SK-N-SH treated with all-trans-retinoic acid at 6 μM for 48 hours (cell line): Measurements from ENCODE around the gene B4GALT1.

Experiments
- ATAC-seq: fragments of 200-7000 bp; cut with Tn5 transposase; 3 replicates; pipeline ENCODE4 v1.9.1; 2020; ENCODE audit warnings: mild to moderate bottlenecking, moderate library complexity
- ARNTL ChIP-seq: fragments of 450-650 bp; formaldehyde crosslinking; IDR thresholded peaks from 2 replicates; pipeline ENCODE4 v1.5.0; 2020; ENCODE audit warnings: low read depth, mild to moderate bottlenecking, moderate library complexity, borderline replicate concordance
- BACH2 ChIP-seq: fragments of 250-450 bp; sonication (Bioruptor Pico); IDR thresholded peaks from 2 replicates; pipeline ENCODE4 v1.9.0; 2021; ENCODE audit warnings: mild to moderate bottlenecking, borderline replicate concordance
- CREB5 ChIP-seq: fragments of 250-450 bp; sonication (Bioruptor Pico); IDR thresholded peaks from 2 replicates; pipeline ENCODE4 v1.5.1; 2020; ENCODE audit warnings: low read depth, mild to moderate bottlenecking, moderate library complexity
- CSDC2 ChIP-seq: fragments of 250-450 bp; sonication (Bioruptor Pico); IDR thresholded peaks from 2 replicates; pipeline ENCODE4 v1.5.0; 2020; ENCODE audit warnings: mild to moderate bottlenecking, moderate library complexity
- CSRNP3 ChIP-seq: fragments of 250-450 bp; sonication (Bioruptor Pico); IDR thresholded peaks from 2 replicates; pipeline ENCODE4 v1.5.1; 2021; ENCODE audit warnings: mild to moderate bottlenecking, moderate library complexity
- ESRRG ChIP-seq: fragments of 250-450 bp; sonication (Bioruptor Pico); IDR thresholded peaks from 2 replicates; pipeline ENCODE4 v1.6.1; 2021; ENCODE audit warnings: mild to moderate bottlenecking
- GLIS3 ChIP-seq: fragments of 250-450 bp; sonication (Bioruptor Pico); IDR thresholded peaks from 2 replicates; pipeline ENCODE4 v1.5.0; 2020; ENCODE audit warnings: mild to moderate bottlenecking, moderate library complexity
- ISL1 ChIP-seq: fragments of 250-450 bp; sonication (Bioruptor Pico); IDR thresholded peaks from 2 replicates; pipeline ENCODE4 v2.1.2; 2022; ENCODE audit warnings: mild to moderate bottlenecking, moderate library complexity
- OSR1 ChIP-seq: fragments of 250-450 bp; sonication (Bioruptor Pico); IDR thresholded peaks from 2 replicates; pipeline ENCODE4 v1.8.0; 2022; ENCODE audit warnings: moderate library complexity, mild to moderate bottlenecking, inconsistent platforms
- PATZ1 ChIP-seq: fragments of 250-450 bp; sonication (Bioruptor Pico); IDR thresholded peaks from 2 replicates; pipeline ENCODE4 v1.8.0; 2020; ENCODE audit warnings: mild to moderate bottlenecking, moderate library complexity, borderline replicate concordance
- POU6F1 ChIP-seq: fragments of 250-450 bp; sonication (Bioruptor Pico); IDR thresholded peaks from 2 replicates; pipeline ENCODE4 v1.8.0; 2021; ENCODE audit warnings: low read depth, mild to moderate bottlenecking, moderate library complexity, borderline replicate concordance
- PPARA ChIP-seq: fragments of 250-450 bp; sonication (Bioruptor Pico); IDR thresholded peaks from 2 replicates; pipeline ENCODE4 v1.5.0; 2020; ENCODE audit warnings: mild to moderate bottlenecking, borderline replicate concordance
- RARB ChIP-seq: fragments of 250-450 bp; sonication (Bioruptor Pico); IDR thresholded peaks from 2 replicates; pipeline ENCODE4 v1.8.0; 2021; ENCODE audit warnings: mild to moderate bottlenecking, moderate library complexity
- SNAI2 ChIP-seq: fragments of 250-450 bp; sonication (Bioruptor Pico); IDR thresholded peaks from 2 replicates; pipeline ENCODE4 v1.5.0; 2020; ENCODE audit warnings: mild to moderate bottlenecking, moderate library complexity
- TCF4 ChIP-seq: fragments of 250-450 bp; sonication (Bioruptor Pico); IDR thresholded peaks from 2 replicates; pipeline ENCODE4 v1.8.0; 2021; ENCODE audit warnings: mild to moderate bottlenecking, moderate library complexity, borderline replicate concordance
- TOX ChIP-seq: fragments of 250-450 bp; sonication (Bioruptor Pico); IDR thresholded peaks from 2 replicates; pipeline ENCODE4 v1.8.0; 2021; ENCODE audit warnings: mild to moderate bottlenecking, moderate library complexity, borderline replicate concordance
- TSHZ2 ChIP-seq: fragments of 250-450 bp; sonication (Bioruptor Pico); IDR thresholded peaks from 2 replicates; pipeline ENCODE4 v1.5.0; 2020; ENCODE audit warnings: mild to moderate bottlenecking, moderate library complexity
- ZC3H10 ChIP-seq: fragments of 250-450 bp; sonication (Bioruptor Pico); IDR thresholded peaks from 2 replicates; pipeline ENCODE4 v1.5.1; 2021; ENCODE audit warnings: mild to moderate bottlenecking, moderate library complexity
- ZFP3 ChIP-seq: fragments of 250-450 bp; sonication (Bioruptor Pico); IDR thresholded peaks from 2 replicates; pipeline ENCODE4 v1.5.0; 2020; ENCODE audit warnings: mild to moderate bottlenecking, moderate library complexity
- ZFP30 ChIP-seq: fragments of 450-650 bp; formaldehyde crosslinking; IDR thresholded peaks from 2 replicates; pipeline ENCODE4 v1.5.0; 2022; ENCODE audit warnings: mild to moderate bottlenecking, moderate library complexity
- ZNF565 ChIP-seq: fragments of 450-650 bp; formaldehyde crosslinking; conservative IDR thresholded peaks from 2 replicates; pipeline ENCODE4 v1.5.0; 2020; ENCODE audit warnings: low read depth, mild to moderate bottlenecking, moderate library complexity
- ZNF70 ChIP-seq: fragments of 450-650 bp; formaldehyde crosslinking; IDR thresholded peaks from 2 replicates; pipeline ENCODE4 v1.5.0; 2020; ENCODE audit warnings: mild to moderate bottlenecking, moderate library complexity

Gene B4GALT1

GRCh38 chr9:33111631-33112030 is 55.5 kb downstream of the B4GALT1 start:
- TF ChIP-seq CSDC2 (no peak), PPARA (CRISPR knock-in tag) (no peak), ZC3H10 (no peak), BACH2 (CRISPR knock-in tag) (no peak), ISL1 (no peak), TCF4 (CRISPR knock-in tag) (no peak)
- ATAC-seq = no peak

- TF ChIP-seq ISL1 = no peak
- TF ChIP-seq PPARA (CRISPR knock-in tag) = no peak
- TF ChIP-seq ZC3H10 = no peak
- no peak for ATAC-seq
Measured at GRCh38 chr9:33110686-33111085, 56.5 kb downstream of the B4GALT1 start.

- no peak for ATAC-seq
- TF ChIP-seq ARNTL (CRISPR knock-in tag) = no peak
- no peak for TF ChIP-seq GLIS3 (CRISPR knock-in tag)
- TF ChIP-seq ZFP30 (CRISPR knock-in tag) = no peak
- no peak for TF ChIP-seq CSDC2
- TF ChIP-seq CREB5 (CRISPR knock-in tag) = no peak
- TF ChIP-seq ESRRG (CRISPR knock-in tag) = no peak
- no peak for TF ChIP-seq PATZ1 (CRISPR knock-in tag)
- TF ChIP-seq OSR1 = no peak
- TF ChIP-seq ZNF70 (CRISPR knock-in tag) = no peak
- no peak for TF ChIP-seq TOX (CRISPR knock-in tag)
- TF ChIP-seq TCF4 (CRISPR knock-in tag) = no peak
- TF ChIP-seq SNAI2 = no peak
- TF ChIP-seq ZFP3 (CRISPR knock-in tag) = no peak
- TF ChIP-seq ZC3H10 = no peak
- TF ChIP-seq RARB (CRISPR knock-in tag) = no peak
- no peak for TF ChIP-seq PPARA (CRISPR knock-in tag)
Measured at GRCh38 chr9:33109850-33110595, 57.1 kb downstream of the B4GALT1 start.

- no peak for ATAC-seq
- TF ChIP-seq TOX (CRISPR knock-in tag) (no peak), ZFP30 (CRISPR knock-in tag) (no peak), GLIS3 (CRISPR knock-in tag) (no peak), PATZ1 (CRISPR knock-in tag) (no peak), ZC3H10 (no peak), BACH2 (CRISPR knock-in tag) (no peak), SNAI2 (no peak), CSDC2 (no peak), POU6F1 (CRISPR knock-in tag) (no peak), CSRNP3 (CRISPR knock-in tag) (no peak), ARNTL (CRISPR knock-in tag) (no peak), ZFP3 (CRISPR knock-in tag) (no peak), ESRRG (CRISPR knock-in tag) (no peak), PPARA (CRISPR knock-in tag) (no peak), RARB (CRISPR knock-in tag) (no peak), ZNF565 (CRISPR knock-in tag) (no peak), CREB5 (CRISPR knock-in tag) (no peak), TSHZ2 (CRISPR knock-in tag) (no peak)
Measured at GRCh38 chr9:33109097-33109496, 58.0 kb downstream of the B4GALT1 start.
